Right lobe of liver (tissue), 6 donors: ENCODE data around the gene PTPRM. TPM values are rescaled to one million over a fixed set of nuclear protein-coding genes. Genes with fewer than 3 reads are reported as not detected.

Experiments
- ATAC-seq, 4 donors: fragments of 200-7000 bp; cut with Tn5 transposase; one replicate each; pipeline ENCODE4 v1.9.1; 2020; ENCODE audit warnings: mild to moderate bottlenecking in 4 of 4, moderate library complexity in 4 of 4
- DNase-seq, 3 donors: peaks; one replicate each; pipeline ENCODE4 v3.0.0-alpha.2; 2020
- H3K27ac ChIP-seq, 3 donors: fragments of 200-600 bp; one replicate each; pipeline ENCODE4 v1.8.0; 2022
- H3K27me3 ChIP-seq, 2 donors: fragments of 200-600 bp; one replicate each; pipeline ENCODE4 v1.8.0; 2022
- H3K36me3 ChIP-seq, 4 donors: fragments of 200-600 bp; sonication (generic) in 1 of 4; one replicate each; pipeline versions ENCODE4 v1.5.1 to v1.8.0; 2017 to 2022; ENCODE audit warnings: control low read depth in 1 of 4
- H3K4me1 ChIP-seq, 4 donors: fragments of 200-600 bp; sonication (generic) in 1 of 4; one replicate each; pipeline versions ENCODE4 v1.5.1 to v1.8.0; 2017 to 2022; ENCODE audit warnings: control low read depth in 1 of 4
- H3K4me3 ChIP-seq, 3 donors: fragments of 200-600 bp; one replicate each; pipeline ENCODE4 v1.8.0; 2022
- H3K9me3 ChIP-seq, 4 donors: fragments of 200-600 bp; sonication (generic) in 1 of 4; one replicate each; pipeline versions ENCODE4 v1.5.1 to v1.8.0; 2017 to 2022; ENCODE audit warnings: control low read depth in 1 of 4
- CTCF ChIP-seq, 4 donors: fragments of 200-600 bp in 3 of 4; fragments of 450-650 bp in 1 of 4; IDR thresholded peaks; one replicate each; pipeline versions ENCODE4 v1.5.1 to v1.8.0; 2016 to 2022; ENCODE audit warnings: antibody characterized with exemption in 4 of 4, mild to moderate bottlenecking in 2 of 4
- POLR2A ChIP-seq: fragments of 450-650 bp; IDR thresholded peaks from one replicate; pipeline ENCODE4 v1.6.1; 2017; ENCODE audit warnings: antibody characterized with exemption, mild to moderate bottlenecking
- WGBS: methylation state at CpG from one replicate; pipeline ENCODE4 v1.1.6; 2018; ENCODE audit warnings: low coverage, low lambda C conversion rate; ENCODE audit not compliant: insufficient coverage; ENCODE audit errors: missing lambda C conversion rate; 5-methylcytosine and 5-hydroxymethylcytosine counted together
- intact Hi-C, 2 donors: fragments of 100-400 bp; cut with DNase I; formaldehyde crosslinking; loops; one replicate each; pipeline versions ENCODE4 v1.11.2 to v1.14.1; 2022
- total RNA-seq, 6 experiments: library from RNA; depleted of rRNA in 2 of 6; stranded (reverse); fragments of >200 nt in 2 of 6; fragmentation: NEBNext Ultra II Directional in 3 of 6; extraction: Animal tissue kit (Norgen Biotek cat#: 25700) in 3 of 6; gene quantifications; one replicate each; pipeline versions ENCODE4 v1.1.0 to v1.2.4, GENCODE V29; 2016 to 2023
- donor health status: DM: no; HTN: yes; CAD: no.
- donor health status: DM: no; HTN: no; CAD: no.
- donor health status: DM: no; HTN: no; CAD: no.
- donor health status: DM: no; HTN: yes; CAD: no.
- donor health status: DM: no; HTN: yes; CAD: no.

PTPRM gene
- total RNA-seq, 6 experiments from 2014 or later = 15.1 to 45.7 (median 26.5) TPM

- TF ChIP-seq POLR2A = no peak
- TF ChIP-seq CTCF (IDR thresholded peaks at IDR 0.05) = no peak
- peaks cover 0 to 4% (median 0%) of the 10 kb centered on the region in 4 donors for H3K4me1 ChIP-seq
- no peak overlapping the region for H3K4me3 ChIP-seq
- H3K27ac ChIP-seq = no peak overlapping the region
- ATAC-seq (peak in 1 of 4 donors; percentile 14), DNase-seq (no peak)
- intact Hi-C loops = no loop called here
- no peaks in the 10 kb centered on the region for H3K36me3 ChIP-seq
- no peaks in the 10 kb centered on the region for H3K9me3 ChIP-seq
- 70% methylated on average over 7 of the region's 7 CpGs for WGBS
- no peaks in the 10 kb centered on the region for H3K27me3 ChIP-seq
Observed at GRCh38 chr18:7598167-7599047, 31.3 kb downstream of the PTPRM start.

GRCh38 chr18:7600036-7600435 lies 32.9 kb downstream of the PTPRM start:
- no peaks in the 10 kb centered on the region for H3K9me3 ChIP-seq
- WGBS = 82% methylated on average over 6 of the region's 6 CpGs
- H3K27ac ChIP-seq = no peak overlapping the region
- intact Hi-C loops = no loop called here
- no peak for ATAC-seq
- H3K4me3 ChIP-seq = no peak overlapping the region
- peaks cover 0 to 4% (median 0%) of the 10 kb centered on the region in 4 donors for H3K4me1 ChIP-seq
- H3K27me3 ChIP-seq = no peaks in the 10 kb centered on the region
- TF ChIP-seq POLR2A (no peak), CTCF (IDR thresholded peaks at IDR 0.05) (no peak)
- no peak for DNase-seq
- H3K36me3 ChIP-seq = no peaks in the 10 kb centered on the region

GRCh38 chr18:7600528-7601245 lies 33.6 kb downstream of the PTPRM start:
- Histone ChIP-seq H3K4me1 (peaks cover 0 to 4% (median 0%) of the 10 kb centered on the region in 4 donors), H3K27ac (no peak overlapping the region), H3K27me3 (no peaks in the 10 kb centered on the region), H3K36me3 (no peaks in the 10 kb centered on the region), H3K9me3 (no peaks in the 10 kb centered on the region), H3K4me3 (no peak overlapping the region)
- TF ChIP-seq POLR2A = no peak
- no peak for TF ChIP-seq CTCF (IDR thresholded peaks at IDR 0.05)
- WGBS = 88% methylated on average over 4 of the region's 13 CpGs
- peak in 2 of 4 donors; percentile 15 to 33 for ATAC-seq
- intact Hi-C loops = no loop called here
- no peak for DNase-seq

GRCh38 chr18:7601246-7601615 lies 34.1 kb downstream of the PTPRM start:
- TF ChIP-seq CTCF (IDR thresholded peaks at IDR 0.05) (no peak), POLR2A (no peak)
- no peaks in the 10 kb centered on the region for H3K9me3 ChIP-seq
- intact Hi-C loops = no loop called here
- 73% methylated on average over 4 of the region's 6 CpGs for WGBS
- ATAC-seq (peak in 1 of 4 donors; percentile 51), DNase-seq (no peak)
- no peaks in the 10 kb centered on the region for H3K36me3 ChIP-seq
- no peaks in the 10 kb centered on the region for H3K27me3 ChIP-seq
- H3K4me3 ChIP-seq = no peak overlapping the region
- H3K4me1 ChIP-seq = peaks cover 0 to 4% (median 0%) of the 10 kb centered on the region in 4 donors
- H3K27ac ChIP-seq = no peak overlapping the region
